ENCODE data around the gene HSFY1. TPM values are rescaled to one million over a fixed set of nuclear protein-coding genes. Genes with fewer than 3 reads are reported as not detected.

Gene HSFY1, protein sequence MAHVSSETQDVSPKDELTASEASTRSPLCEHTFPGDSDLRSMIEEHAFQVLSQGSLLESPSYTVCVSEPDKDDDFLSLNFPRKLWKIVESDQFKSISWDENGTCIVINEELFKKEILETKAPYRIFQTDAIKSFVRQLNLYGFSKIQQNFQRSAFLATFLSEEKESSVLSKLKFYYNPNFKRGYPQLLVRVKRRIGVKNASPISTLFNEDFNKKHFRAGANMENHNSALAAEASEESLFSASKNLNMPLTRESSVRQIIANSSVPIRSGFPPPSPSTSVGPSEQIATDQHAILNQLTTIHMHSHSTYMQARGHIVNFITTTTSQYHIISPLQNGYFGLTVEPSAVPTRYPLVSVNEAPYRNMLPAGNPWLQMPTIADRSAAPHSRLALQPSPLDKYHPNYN
- not detected in 2 replicates for total RNA-seq

DNA sequence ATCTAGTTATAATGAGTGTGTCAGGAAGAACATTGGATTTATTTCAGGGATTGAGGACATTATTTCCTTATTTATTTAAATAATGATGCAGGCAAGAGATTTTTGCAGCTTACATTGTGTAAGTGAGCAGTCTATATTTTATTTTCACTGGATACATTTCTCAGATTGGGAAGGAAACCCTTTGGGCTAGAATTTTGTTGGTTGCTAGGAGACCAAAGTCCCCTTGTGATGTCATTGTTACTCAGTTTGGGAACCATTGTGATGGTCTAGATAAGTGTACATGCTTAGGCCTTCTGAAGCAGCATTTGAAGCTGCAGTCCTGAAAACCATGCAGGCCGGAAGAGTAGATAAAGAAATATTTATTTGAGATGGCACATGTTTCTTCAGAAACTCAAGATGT, at the start of gene HSFY1:
Gene HSFY1 (plus strand): TSS at position 301 of the 400 bp plus-strand sequence. CDS start 68 bp downstream, at position 369.

Small RNA genes within 50 kb of the gene (small RNA-seq; reads per million reads assigned to genes)
- gene GPM6BP1: not detected
- gene PRYP5: not detected

Other genes with a start within 250 kb of the HSFY1 start
- not detected in 2 replicates for gene HSFY2, start 227.0 kb downstream of the HSFY1 start, total RNA-seq